ENCODE data around the gene ARFGAP2. TPM values are rescaled to one million over a fixed set of nuclear protein-coding genes. Genes with fewer than 3 reads are reported as not detected.
"Not testable (repeated sequence)": the region's sequence is repeated elsewhere in the genome, so short reads cannot be mapped to it uniquely, and the experiment has no call there.

Gene ARFGAP2
- total RNA-seq, 1 donor from 2014 or later: 90.9 TPM

- H3K27me3 ChIP-seq (ENCODE audit: low read depth): no peaks in the 10 kb centered on the region
- H3K4me1 ChIP-seq: no peaks in the 10 kb centered on the region
- ATAC-seq (no peak), DNase-seq (no peak)
- no peak for TF ChIP-seq CTCF (IDR thresholded peaks at IDR 0.05)
- H3K36me3 ChIP-seq: no peaks in the 10 kb centered on the region
- no peak overlapping the region for H3K27ac ChIP-seq
- intact Hi-C loops (cut with DNase I): no loop called here
- H3K4me3 ChIP-seq: no peak overlapping the region
- no peaks in the 10 kb centered on the region for H3K9me3 ChIP-seq
Observed at GRCh38 chr11:47204637-47204989, 27.9 kb upstream of the ARFGAP2 start.

GRCh38 chr11:47202576-47202975 lies 25.9 kb upstream of the ARFGAP2 start:
- DNase-seq (no peak), ATAC-seq (no peak)
- no peaks in the 10 kb centered on the region for H3K4me1 ChIP-seq
- H3K4me3 ChIP-seq: no peak overlapping the region
- H3K27ac ChIP-seq: no peak overlapping the region
- TF ChIP-seq CTCF (IDR thresholded peaks at IDR 0.05): no peak
- H3K9me3 ChIP-seq: no peaks in the 10 kb centered on the region
- H3K27me3 ChIP-seq (ENCODE audit: low read depth): no peaks in the 10 kb centered on the region
- intact Hi-C loops (cut with DNase I): no loop called here
- no peaks in the 10 kb centered on the region for H3K36me3 ChIP-seq

GRCh38 chr11:47201015-47201414 lies 24.3 kb upstream of the ARFGAP2 start:
- Histone ChIP-seq H3K4me1 (no peaks in the 10 kb centered on the region), H3K36me3 (no peaks in the 10 kb centered on the region), H3K4me3 (no peak overlapping the region), H3K9me3 (no peaks in the 10 kb centered on the region), H3K27ac (no peak overlapping the region), H3K27me3 (ENCODE audit: low read depth) (no peaks in the 10 kb centered on the region)
- intact Hi-C loops (cut with DNase I): no loop called here
- no peak for DNase-seq
- TF ChIP-seq CTCF (IDR thresholded peaks at IDR 0.05): no peak
- ATAC-seq: no peak

- DNase-seq; H3K4me3 ChIP-seq; H3K9me3 ChIP-seq; ATAC-seq; H3K27ac ChIP-seq; intact Hi-C loops (cut with DNase I); H3K36me3 ChIP-seq; H3K4me1 ChIP-seq; H3K27me3 ChIP-seq (ENCODE audit: low read depth): not testable (repeated sequence)
Observed at GRCh38 chr11:47198161-47198560, 21.5 kb upstream of the ARFGAP2 start.

GRCh38 chr11:47192111-47192510 lies 15.4 kb upstream of the ARFGAP2 start:
- Histone ChIP-seq H3K27ac (no peak overlapping the region), H3K27me3 (ENCODE audit: low read depth) (peaks cover 6% of the 10 kb centered on the region), H3K36me3 (no peaks in the 10 kb centered on the region), H3K4me3 (no peak overlapping the region), H3K4me1 (peaks cover 17% of the 10 kb centered on the region), H3K9me3 (no peaks in the 10 kb centered on the region)
- ATAC-seq (no peak), DNase-seq (no peak)
- intact Hi-C loops (cut with DNase I): no loop called here
- no peak for TF ChIP-seq CTCF (IDR thresholded peaks at IDR 0.05)

- H3K36me3 ChIP-seq; H3K27me3 ChIP-seq (ENCODE audit: low read depth); ATAC-seq; H3K9me3 ChIP-seq; DNase-seq; H3K27ac ChIP-seq; H3K4me3 ChIP-seq; intact Hi-C loops (cut with DNase I): not testable (repeated sequence)
- H3K4me1 ChIP-seq: peaks cover 24% of the 10 kb centered on the region
Observed at GRCh38 chr11:47191137-47191536, 14.5 kb upstream of the ARFGAP2 start.

Measured in lower lobe of right lung (tissue), 2 donors.